HCT116 (cell line): ENCODE measurements around the gene TRIAP1. TPM values are rescaled to one million over a fixed set of nuclear protein-coding genes. Genes with fewer than 3 reads are reported as not detected.

Experiments used
- ATAC-seq: fragments of 200-7000 bp; cut with Tn5 transposase; 2 replicates; pipeline ENCODE4 v1.9.1; 2020; ENCODE audit warnings: mild to moderate bottlenecking, moderate library complexity
- BruUV-seq: library from RNA; stranded (reverse); fragments of 400-500 nt; replicated peaks from 2 replicates; lab custom pipeline; 2021; lab: Mats Ljungman, UMichigan
- CTCF ChIA-PET: fragments of 300-600 bp; sonication (Branson Sonifier 250); formaldehyde crosslinking; loops from one replicate; lab custom pipeline; 2021; ENCODE audit warnings: antibody characterized with exemption; lab: Charles Lee
- POLR2A ChIA-PET: fragments of 300-600, 350-600 bp; sonication (Branson Sonifier 250); formaldehyde crosslinking; loops from one replicate; lab custom pipeline; 2021; ENCODE audit warnings: antibody characterized with exemption; lab: Charles Lee
- RAD21 ChIA-PET, 2 experiments: fragments of 300-600 bp; sonication (Branson Sonifier 250); formaldehyde crosslinking; loops; one replicate each; lab custom pipeline; 2023; ENCODE audit warnings: low total read pairs in 2 of 2; ENCODE audit not compliant: uncharacterized antibody in 2 of 2, unreplicated experiment in 2 of 2, low non-redundant PET in 1 of 2; lab: Charles Lee
- DNase-seq: peaks from one replicate; pipeline ENCODE4 v3.0.0-alpha.2; 2010; ENCODE audit warnings: low read depth, low spot score
- H2AFZ ChIP-seq: fragments of 200-600 bp; shearing (Covaris generic), sonication (generic); 2 replicates; pipeline ENCODE4 v1.6.1; 2017; ENCODE audit warnings: low read depth, mixed run types, mixed read lengths, antibody characterized with exemption, low read length; ENCODE audit not compliant: poor library complexity, severe bottlenecking
- H3K27ac ChIP-seq: 2 replicates; pipeline ENCODE4 v1.5.1; 2012; ENCODE audit warnings: low read depth, low read length
- H3K27me3 ChIP-seq: fragments of 200-600 bp; sonication (generic); 2 replicates; pipeline ENCODE4 v1.6.1; 2016; ENCODE audit warnings: mixed run types, low read length, mixed read lengths; ENCODE audit not compliant: insufficient read depth
- H3K36me3 ChIP-seq, 2 experiments: fragments of 200-500 bp in 1 of 2; fragments of 200-600 bp in 1 of 2; sonication (Bioruptor generic) in 1 of 2; sonication (generic) in 1 of 2; 2 replicates each; pipeline versions ENCODE4 v1.5.1 to v1.6.1; 2014 to 2016; ENCODE audit warnings: low read length in 2 of 2, inconsistent platforms in 1 of 2, mixed read lengths in 1 of 2, mixed run types in 1 of 2; ENCODE audit not compliant: insufficient read depth in 2 of 2, control insufficient read depth in 1 of 2
- H3K4me1 ChIP-seq, 2 experiments: fragments of 200-600 bp in 1 of 2; sonication (generic) in 1 of 2; 2 replicates each; pipeline versions ENCODE4 v1.5.1 to v1.6.1; 2012 to 2017; ENCODE audit warnings: low read length in 2 of 2, inconsistent platforms in 1 of 2, mild to moderate bottlenecking in 1 of 2, mixed read lengths in 1 of 2, mixed run types in 1 of 2, moderate library complexity in 1 of 2; ENCODE audit not compliant: insufficient read depth in 2 of 2, control insufficient read depth in 1 of 2
- H3K4me2 ChIP-seq: fragments of 200-600 bp; sonication (generic); 2 replicates; pipeline ENCODE4 v1.6.1; 2017; ENCODE audit warnings: mixed run types, low read length, mixed read lengths
- H3K4me3 ChIP-seq, 2 experiments: fragments of 200-600 bp in 1 of 2; sonication (generic) in 1 of 2; replicated peaks in 1 of 2; 2 replicates each; pipeline ENCODE4 v1.5.1; 2011 to 2016; ENCODE audit warnings: low read length in 2 of 2, control low read depth in 1 of 2, low read depth in 1 of 2, mild to moderate bottlenecking in 1 of 2, mixed read lengths in 1 of 2, mixed run types in 1 of 2
- H3K79me2 ChIP-seq: fragments of 200-600 bp; sonication (generic); 2 replicates; pipeline ENCODE4 v1.6.1; 2017; ENCODE audit warnings: mild to moderate bottlenecking, mixed run types, low read length, moderate library complexity, mixed read lengths; ENCODE audit not compliant: insufficient read depth
- H3K9ac ChIP-seq: fragments of 200-600 bp; sonication (generic); 2 replicates; pipeline ENCODE4 v1.6.1; 2016; ENCODE audit warnings: low read length, mixed read lengths
- H3K9me2 ChIP-seq: fragments of 200-600 bp; sonication (generic), shearing (Covaris generic); 2 replicates; pipeline ENCODE4 v1.6.1; 2017; ENCODE audit warnings: mixed run types, mild to moderate bottlenecking, moderate library complexity; ENCODE audit not compliant: insufficient read depth
- H3K9me3 ChIP-seq, 2 experiments: fragments of 200-500 bp in 1 of 2; fragments of 200-600 bp in 1 of 2; sonication (Bioruptor generic) in 1 of 2; sonication (generic) in 1 of 2; 2 replicates each; pipeline ENCODE4 v1.6.1; 2014 to 2017; ENCODE audit warnings: low read length in 2 of 2, mixed read lengths in 2 of 2, inconsistent platforms in 1 of 2, low read depth in 1 of 2, mild to moderate bottlenecking in 1 of 2, mixed run types in 1 of 2, moderate library complexity in 1 of 2; ENCODE audit not compliant: control insufficient read depth in 1 of 2, insufficient read depth in 1 of 2
- H4K20me1 ChIP-seq: fragments of 200-600 bp; sonication (generic), shearing (Covaris generic); 2 replicates; pipeline ENCODE4 v1.6.1; 2017; ENCODE audit warnings: mixed run types, mild to moderate bottlenecking, moderate library complexity; ENCODE audit not compliant: insufficient read depth
- ATF3 ChIP-seq: IDR thresholded peaks from 2 replicates; pipeline ENCODE4 v1.6.1; 2012
- CBX3 ChIP-seq: IDR thresholded peaks from 2 replicates; pipeline ENCODE4 v1.6.1; 2012; ENCODE audit warnings: low read depth
- CTCF ChIP-seq, 3 experiments: fragments of 200-600 bp in 1 of 3; sonication (generic) in 1 of 3; IDR thresholded peaks in 2 of 3; conservative IDR thresholded peaks in 1 of 3; 2 replicates each; pipeline ENCODE4 v1.5.1; 2012 to 2017; ENCODE audit warnings: low read depth in 2 of 3, low read length in 2 of 3, antibody characterized with exemption in 1 of 3, borderline replicate concordance in 1 of 3, control low read depth in 1 of 3, mild to moderate bottlenecking in 1 of 3, mixed read lengths in 1 of 3, mixed run types in 1 of 3, moderate library complexity in 1 of 3; ENCODE audit not compliant: insufficient read depth in 1 of 3
- EGR1 ChIP-seq: IDR thresholded peaks from 2 replicates; pipeline ENCODE4 v1.6.1; 2012; ENCODE audit warnings: low read depth
- ELF1 ChIP-seq: IDR thresholded peaks from 2 replicates; pipeline ENCODE4 v1.6.1; 2012; ENCODE audit warnings: low read depth, borderline replicate concordance
- EZH2 ChIP-seq: fragments of 200-600 bp; sonication (generic); IDR thresholded peaks from 2 replicates; pipeline ENCODE4 v1.6.1; 2017; ENCODE audit warnings: antibody characterized with exemption, mixed run types
- EZH2phosphoT487 ChIP-seq: fragments of 200-600 bp; IDR thresholded peaks from 2 replicates; pipeline ENCODE4 v1.6.1; 2018; ENCODE audit warnings: antibody characterized with exemption, borderline replicate concordance
- FOSL1 ChIP-seq: IDR thresholded peaks from 2 replicates; pipeline ENCODE4 v1.6.1; 2012; ENCODE audit warnings: low read depth
- JUND ChIP-seq: IDR thresholded peaks from 2 replicates; pipeline ENCODE4 v1.6.1; 2012
- MAX ChIP-seq: IDR thresholded peaks from 2 replicates; pipeline ENCODE4 v1.6.1; 2012
- POLR2AphosphoS5 ChIP-seq: IDR thresholded peaks from 2 replicates; pipeline ENCODE4 v1.6.1; 2011; ENCODE audit warnings: mild to moderate bottlenecking, low read depth, low read length, moderate library complexity
- REST ChIP-seq: IDR thresholded peaks from 2 replicates; pipeline ENCODE4 v1.6.1; 2012; ENCODE audit warnings: low read depth
- SIN3A ChIP-seq: IDR thresholded peaks from 2 replicates; pipeline ENCODE4 v1.6.1; 2012; ENCODE audit warnings: low read depth
- SP1 ChIP-seq: IDR thresholded peaks from 2 replicates; pipeline ENCODE4 v1.6.1; 2012; ENCODE audit warnings: low read depth
- TCF7L2 ChIP-seq: IDR thresholded peaks from 2 replicates; pipeline ENCODE4 v1.7.0; 2011; ENCODE audit warnings: borderline replicate concordance, inconsistent platforms; ENCODE audit not compliant: insufficient read depth, insufficient read length; ENCODE audit errors: extremely low read depth
- YY1 ChIP-seq: IDR thresholded peaks from 2 replicates; pipeline ENCODE4 v1.6.1; 2011; ENCODE audit warnings: low read length, low read depth, moderate library complexity, mild to moderate bottlenecking; ENCODE audit not compliant: insufficient replicate concordance; ENCODE audit errors: extremely low read depth
- ZFX ChIP-seq: fragments of 450-650 bp; IDR thresholded peaks from 2 replicates; pipeline ENCODE4 v1.6.1; 2017
- intact Hi-C: fragments of 100-400 bp; cut with micrococcal nuclease; formaldehyde crosslinking; loops from 2 replicates; pipeline ENCODE4 v1.10.0; 2022
- total RNA-seq: library from RNA; stranded (reverse); gene quantifications from one replicate; pipeline ENCODE4 v1.2.1, GENCODE V29; 2021; ENCODE audit not compliant: unreplicated experiment

TRIAP1 gene
- total RNA-seq, 1 experiment from 2014 or later: 40.3 TPM

- no peaks in the 10 kb centered on the region for H3K27me3 ChIP-seq
- intact Hi-C loops: no loop called here
- no peaks in the 10 kb centered on the region for H3K9me3 ChIP-seq
- POLR2A ChIA-PET: no interaction called here
- H3K4me1 ChIP-seq: no peaks in the 10 kb centered on the region
- TF ChIP-seq FOSL1: no peak
- no peak for TF ChIP-seq POLR2AphosphoS5
- TF ChIP-seq CTCF (IDR thresholded peaks at IDR 0.05 in 2 of 3, conservative IDR thresholded peaks at IDR 0.05 in 1 of 3; ENCODE audit: borderline replicate concordance in 1 of 3, insufficient read depth in 1 of 3, low read depth in 2 of 3, low read length in 2 of 3): no peak
- no peak for TF ChIP-seq TCF7L2
- TF ChIP-seq ELF1: no peak
- no peak for TF ChIP-seq EGR1
- TF ChIP-seq JUND: no peak
- no peak for TF ChIP-seq EZH2
- TF ChIP-seq CBX3: no peak
- no peak for TF ChIP-seq REST
- no peak for TF ChIP-seq MAX
- TF ChIP-seq YY1: no peak
- no peak for TF ChIP-seq SP1
- TF ChIP-seq EZH2phosphoT487: no peak
- TF ChIP-seq ATF3: no peak
- no peak for TF ChIP-seq SIN3A
- TF ChIP-seq ZFX: no peak
- DNase-seq (no peak), ATAC-seq (no peak)
- no peak overlapping the region for H3K4me2 ChIP-seq
- no TSS peak for BruUV-seq
- CTCF ChIA-PET: no interaction called here
- H3K79me2 ChIP-seq: 0 out of 2 replicates have a peak, but pooled peaks cover 3% of the 10 kb centered on the region
- no peaks in the 10 kb centered on the region for H4K20me1 ChIP-seq
- no peak overlapping the region for H3K4me3 ChIP-seq
- H3K9ac ChIP-seq: no peak overlapping the region
- no peak overlapping the region for H3K27ac ChIP-seq
- RAD21 ChIA-PET: no interaction called here
- H2AFZ ChIP-seq: no peak overlapping the region
- H3K9me2 ChIP-seq: no peaks in the 10 kb centered on the region
- no peaks in the 10 kb centered on the region; a peak in 2 of 4 replicates for H3K36me3 ChIP-seq
Observed at GRCh38 chr12:120489018-120489417, 42.8 kb upstream of the TRIAP1 start.
